Activated B cell treated with CpG ODN at 0.5 μM for 24 hours (primary cell): Measurements from ENCODE around the gene CNTLN. TPM values are rescaled to one million over a fixed set of nuclear protein-coding genes. Genes with fewer than 3 reads are reported as not detected.

ENCODE experiments used
- ATAC-seq: fragments of 200-7000 bp; cut with Tn5 transposase; one replicate; pipeline ENCODE4 v1.10.0; 2021; ENCODE audit warnings: low read depth, mild to moderate bottlenecking, moderate library complexity
- CTCF ChIA-PET: fragments of 350-600 bp; sonication (Branson Sonifier 250); formaldehyde crosslinking; loops from one replicate; lab custom pipeline; 2021; ENCODE audit warnings: antibody characterized with exemption; lab: Charles Lee
- POLR2A ChIA-PET: fragments of 350-600 bp; sonication (Branson Sonifier 250); formaldehyde crosslinking; loops from one replicate; lab custom pipeline; 2021; ENCODE audit warnings: antibody characterized with exemption; lab: Charles Lee
- DNase-seq: peaks from one replicate; pipeline ENCODE4 v3.0.0; 2022
- H3K27ac Mint-ChIP-seq: one replicate; pipeline ENCODE4 v1.8.0; 2020; ENCODE audit warnings: mixed read lengths
- H3K27me3 Mint-ChIP-seq: one replicate; pipeline ENCODE4 v1.8.0; 2021; ENCODE audit warnings: mixed read lengths
- H3K36me3 Mint-ChIP-seq: one replicate; pipeline ENCODE4 v1.8.0; 2021; ENCODE audit warnings: low read depth, mixed read lengths
- H3K4me1 Mint-ChIP-seq: one replicate; pipeline ENCODE4 v1.8.0; 2021; ENCODE audit warnings: mixed read lengths
- H3K4me3 Mint-ChIP-seq: one replicate; pipeline ENCODE4 v1.8.0; 2020; ENCODE audit warnings: mild to moderate bottlenecking, mixed read lengths
- H3K9me3 Mint-ChIP-seq: one replicate; pipeline ENCODE4 v1.8.0; 2020; ENCODE audit warnings: mixed read lengths
- CTCF ChIP-seq: fragments of 200-600 bp; IDR thresholded peaks from one replicate; pipeline ENCODE4 v1.8.0; 2022; ENCODE audit warnings: antibody characterized with exemption, mild to moderate bottlenecking
- intact Hi-C: fragments of 100-400 bp; cut with micrococcal nuclease; formaldehyde crosslinking; loops from one replicate; pipeline ENCODE4 v1.15.1; 2024
- total RNA-seq: library from RNA; stranded (reverse); gene quantifications from 2 replicates; pipeline ENCODE4 v1.2.3, GENCODE V29; 2022

CNTLN gene
- total RNA-seq, 1 donor from 2014 or later = 0.38 TPM

GRCh38 chr9:17491780-17492179, 356.9 kb downstream of the CNTLN start:
- Mint-ChIP-seq H3K4me3 (no peak overlapping the region), H3K27me3 (no peaks in the 10 kb centered on the region), H3K36me3 (no peaks in the 10 kb centered on the region), H3K4me1 (no peaks in the 10 kb centered on the region), H3K9me3 (no peaks in the 10 kb centered on the region), H3K27ac (no peak overlapping the region)
- DNase-seq (no peak), ATAC-seq (no peak)
- ChIA-PET POLR2A (no interaction called here), CTCF (no interaction called here)
- no peak for TF ChIP-seq CTCF
- intact Hi-C loops = no loop called here

- POLR2A ChIA-PET = no interaction called here
- CTCF ChIA-PET = no interaction called here
Measured at GRCh38 chr9:17503196-17503595, 368.4 kb downstream of the CNTLN start.

GRCh38 chr9:17509151-17509550, 374.3 kb downstream of the CNTLN start:
- intact Hi-C loops = no loop called here
- Mint-ChIP-seq H3K4me3 (no peak overlapping the region), H3K27ac (no peak overlapping the region), H3K4me1 (no peaks in the 10 kb centered on the region), H3K36me3 (no peaks in the 10 kb centered on the region), H3K9me3 (peaks cover 7% of the 10 kb centered on the region), H3K27me3 (no peaks in the 10 kb centered on the region)
- POLR2A ChIA-PET = no interaction called here
- TF ChIP-seq CTCF = no peak
- DNase-seq = no peak
- no peak for ATAC-seq
- CTCF ChIA-PET = no interaction called here

More at GRCh38 chr9:17503196-17503595, 368.4 kb downstream of the CNTLN start:
- H3K9me3 Mint-ChIP-seq = peaks cover 7% of the 10 kb centered on the region
- H3K4me3 Mint-ChIP-seq = no peak overlapping the region
- intact Hi-C loops = no loop called here
- no peaks in the 10 kb centered on the region for H3K27me3 Mint-ChIP-seq
- TF ChIP-seq CTCF = no peak
- DNase-seq (no peak), ATAC-seq (no peak)
- no peaks in the 10 kb centered on the region for H3K36me3 Mint-ChIP-seq
- H3K27ac Mint-ChIP-seq = no peak overlapping the region
- H3K4me1 Mint-ChIP-seq = no peaks in the 10 kb centered on the region

GRCh38 chr9:17509701-17510100, 374.9 kb downstream of the CNTLN start:
- POLR2A ChIA-PET = no interaction called here
- intact Hi-C loops = no loop called here
- CTCF ChIA-PET = no interaction called here
- no peaks in the 10 kb centered on the region for H3K36me3 Mint-ChIP-seq
- no peak overlapping the region for H3K4me3 Mint-ChIP-seq
- peaks cover 7% of the 10 kb centered on the region for H3K9me3 Mint-ChIP-seq
- DNase-seq = no peak
- H3K4me1 Mint-ChIP-seq = no peaks in the 10 kb centered on the region
- H3K27me3 Mint-ChIP-seq = no peaks in the 10 kb centered on the region
- no peak for ATAC-seq
- TF ChIP-seq CTCF = no peak
- no peak overlapping the region for H3K27ac Mint-ChIP-seq

GRCh38 chr9:17519761-17520160, 384.9 kb downstream of the CNTLN start:
- POLR2A ChIA-PET = no interaction called here
- no peaks in the 10 kb centered on the region for H3K27me3 Mint-ChIP-seq

More at GRCh38 chr9:17519761-17520160, 384.9 kb downstream of the CNTLN start:
- Mint-ChIP-seq H3K4me1 (no peaks in the 10 kb centered on the region), H3K36me3 (no peaks in the 10 kb centered on the region), H3K4me3 (no peak overlapping the region), H3K27ac (no peak overlapping the region), H3K9me3 (no peaks in the 10 kb centered on the region)
- DNase-seq = no peak
- CTCF ChIA-PET = no interaction called here
- TF ChIP-seq CTCF = no peak
- intact Hi-C loops = no loop called here
- ATAC-seq = no peak
